Activated gamma-delta T cell (primary cell): ENCODE data around the gene REEP6.

Experiments
- DNase-seq: peaks from one replicate; lab custom pipeline; 2025; lab: John Stamatoyannopoulos, UW

The REEP6 gene

GRCh38 chr19:1456121-1456900 is 34.7 kb upstream of the REEP6 start:
- no peak for DNase-seq

- no peak for DNase-seq
These were observed 33.8 kb upstream of the REEP6 start for GRCh38 chr19:1457031-1457739.

GRCh38 chr19:1457892-1458291 is 33.1 kb upstream of the REEP6 start:
- no peak for DNase-seq

- no peak for DNase-seq
These were observed 31.5 kb upstream of the REEP6 start for GRCh38 chr19:1459479-1459878.

- no peak for DNase-seq
These were observed 30.7 kb upstream of the REEP6 start for GRCh38 chr19:1460033-1460995.

GRCh38 chr19:1461862-1462261 is 29.1 kb upstream of the REEP6 start:
- no peak for DNase-seq

- no peak for DNase-seq
These were observed 25.6 kb upstream of the REEP6 start for GRCh38 chr19:1465191-1466016.

- no peak for DNase-seq
These were observed 24.9 kb upstream of the REEP6 start for GRCh38 chr19:1466018-1466460.

- DNase-seq: no peak
These were observed 24.3 kb upstream of the REEP6 start for GRCh38 chr19:1466461-1467214.

- no peak for DNase-seq
These were observed 23.8 kb upstream of the REEP6 start for GRCh38 chr19:1467215-1467489.

- DNase-seq: no peak
These were observed 23.3 kb upstream of the REEP6 start for GRCh38 chr19:1467490-1468273.

- no peak for DNase-seq
These were observed 22.6 kb upstream of the REEP6 start for GRCh38 chr19:1468274-1468820.

GRCh38 chr19:1468821-1469254 is 22.1 kb upstream of the REEP6 start:
- no peak for DNase-seq

GRCh38 chr19:1469255-1470054 is 21.5 kb upstream of the REEP6 start:
- DNase-seq: no peak

GRCh38 chr19:1470055-1470304 is 21.0 kb upstream of the REEP6 start:
- DNase-seq: no peak

- DNase-seq: no peak
These were observed 20.5 kb upstream of the REEP6 start for GRCh38 chr19:1470305-1471009.

- DNase-seq: no peak
These were observed 19.9 kb upstream of the REEP6 start for GRCh38 chr19:1471010-1471514.

GRCh38 chr19:1471515-1472160 is 19.3 kb upstream of the REEP6 start:
- DNase-seq: no peak
